Nasal cavity respiratory epithelium epithelial cell of viscerocranial mucosa (primary cell): Measurements from ENCODE around the gene FAM120AOS. TPM values are rescaled to one million over a fixed set of nuclear protein-coding genes. Genes with fewer than 3 reads are reported as not detected.

ENCODE experiments used
- total RNA-seq: library from RNA; depleted of rRNA; stranded (reverse); fragments of >200 nt; gene quantifications from 2 replicates; pipeline ENCODE4 v1.2.3, GENCODE V29; 2014

Gene FAM120AOS
- total RNA-seq, result 47.3 and 55.7 TPM in 2 replicates

DNA sequence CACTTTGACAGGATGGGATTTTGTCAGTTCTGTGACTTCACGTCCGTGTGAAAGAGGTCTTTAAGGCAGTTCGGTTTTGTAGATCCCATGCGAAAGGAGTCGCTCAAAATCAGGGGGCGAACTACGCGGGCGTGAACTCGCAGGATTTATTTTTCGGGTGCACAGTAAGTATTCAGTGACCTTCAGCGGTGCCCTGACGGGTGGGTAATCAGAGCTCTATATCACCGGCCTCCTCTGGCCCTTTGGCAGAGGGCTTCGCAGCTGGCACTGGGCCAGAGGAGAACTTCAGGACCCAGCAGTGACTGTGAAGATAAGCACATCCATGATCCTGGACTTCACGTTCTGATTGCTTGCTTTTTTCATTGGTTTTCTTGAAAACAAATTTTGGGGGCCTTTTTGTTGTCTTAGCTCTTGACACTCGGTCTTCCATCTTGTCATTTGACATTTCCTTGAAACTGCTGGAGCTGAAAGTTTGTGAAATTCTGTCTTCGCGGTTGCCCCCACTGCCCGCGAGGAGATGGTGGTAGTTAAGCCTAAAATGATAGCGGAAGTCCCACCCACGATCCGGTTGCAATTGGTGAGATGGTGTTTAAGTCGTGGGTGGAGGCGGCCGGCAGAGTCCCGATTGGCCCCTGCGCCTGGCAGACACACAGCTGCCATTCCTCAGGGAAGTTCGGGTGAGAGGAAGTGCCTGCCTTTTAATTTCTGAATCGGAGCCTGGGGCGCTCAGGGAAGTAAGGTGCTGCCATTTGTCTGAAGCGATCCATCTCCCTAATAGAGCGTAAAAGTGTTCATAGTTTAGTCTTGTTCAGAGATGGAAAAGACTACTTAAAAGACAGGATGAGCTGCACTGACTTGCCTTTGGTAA, at the start of gene FAM120AOS:
Gene FAM120AOS (minus strand): TSS at position 535 of the 868 bp plus-strand sequence. CDS start 872 bp downstream, outside the sequence.

DNA sequence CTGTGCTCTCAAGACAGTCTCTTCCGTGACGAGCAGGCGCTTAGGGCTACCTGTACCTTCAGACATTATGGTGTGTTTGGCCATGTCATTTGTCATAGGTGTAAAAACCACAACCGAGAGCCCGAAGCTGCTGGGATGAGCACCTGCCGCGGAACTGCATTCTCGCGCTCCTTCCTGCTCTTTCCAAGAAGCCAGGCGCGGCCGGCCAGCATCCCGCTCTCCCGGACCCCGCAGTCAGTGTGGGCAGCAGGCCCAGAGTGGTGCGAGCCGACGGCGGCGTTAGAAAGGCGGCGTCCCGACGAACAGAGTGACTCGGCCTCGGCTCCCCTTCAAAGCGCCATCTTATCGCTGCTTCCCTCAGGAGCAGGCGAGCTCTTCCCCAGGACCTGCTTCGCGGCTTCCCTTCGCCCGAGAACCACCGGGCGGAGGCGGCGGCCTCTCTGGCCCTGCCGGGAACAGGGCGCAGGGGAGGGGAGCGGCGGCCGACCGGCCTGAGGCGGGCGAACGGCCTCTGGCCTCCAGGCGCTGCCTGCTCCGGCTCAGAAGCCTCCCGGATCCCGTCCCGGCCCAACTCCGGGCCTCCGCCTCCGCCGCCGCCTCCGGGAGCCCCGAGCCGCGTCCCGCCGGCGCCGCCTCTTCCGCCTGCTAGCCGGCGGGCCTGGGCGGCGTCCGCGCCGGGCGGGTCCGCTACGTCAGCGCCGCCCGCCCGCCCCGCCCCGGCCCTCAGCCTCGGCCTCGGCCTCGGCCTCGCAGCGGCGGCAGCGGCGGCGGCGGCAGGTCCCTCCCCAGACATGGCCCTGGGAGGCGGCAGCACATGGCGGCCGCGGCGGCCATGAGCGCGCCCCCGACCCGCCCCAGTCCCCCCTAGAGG, 2.2 kb downstream of the FAM120AOS start, which contains the start of gene FAM120A:
Gene FAM120A (plus strand): TSS at position 741 of the 871 bp plus-strand sequence. CDS start 231 bp downstream, outside the sequence.

Other genes starting within 250 kb of the FAM120AOS start
- gene FAM120A, start 1.9 kb downstream of the FAM120AOS start, total RNA-seq, result 120 and 184 TPM in 2 replicates
- gene PHF2, start 123.0 kb upstream of the FAM120AOS start, total RNA-seq, result 12.6 and 20.5 TPM in 2 replicates